ENCODE results near the gene TTLL5. TPM values are rescaled to one million over a fixed set of nuclear protein-coding genes. Genes with fewer than 3 reads are reported as not detected.

The TTLL5 gene
- total and polyA plus RNA-seq, 3 experiments from 2014 or later, result 12.5 to 35.1 (median 33.7) TPM

DNA sequence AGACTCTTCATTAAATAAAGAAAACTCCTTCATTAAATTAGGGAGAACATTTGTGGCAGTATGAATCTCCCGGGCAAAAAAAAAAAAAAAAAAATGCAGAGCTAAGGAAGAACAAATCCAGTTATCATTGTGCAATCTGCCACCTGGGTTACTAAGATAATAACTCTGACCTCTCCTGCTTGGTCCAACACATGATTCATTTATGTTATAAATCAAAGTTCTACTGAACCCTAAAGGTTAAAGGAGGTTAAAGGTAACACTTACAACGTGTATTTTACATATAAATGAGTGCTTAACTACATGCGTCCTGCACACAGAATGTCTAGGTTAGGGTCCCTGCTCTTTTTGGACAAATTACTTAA lies 316.5 kb downstream of the TTLL5 start:
- no peaks in the 10 kb centered on the region for H3K36me3 ChIP-seq (ENCODE audit: insufficient read depth, low read length)
- no peaks in the 10 kb centered on the region for H3K9me3 ChIP-seq (ENCODE audit: low read length)
- Mint-ChIP-seq H3K27ac (peak overlapping the region in 1 of 8 donors; percentile 27), H3K9me3 (no peaks in the 10 kb centered on the region), H3K4me3 (peak overlapping the region in 1 of 7 donors; percentile 15), H3K4me1 (peaks cover 31 to 41% (median 32%) of the 10 kb centered on the region in 3 donors), H3K27me3 (peaks cover 0 to 3% of the 10 kb centered on the region in 2 donors), H3K36me3 (peaks cover 0 to 2% (median 0%) of the 10 kb centered on the region in 3 donors)
- POLR2A ChIA-PET, result no interaction called here
- no peaks in the 10 kb centered on the region for H3K27me3 ChIP-seq (ENCODE audit: insufficient read depth, low read length, poor library complexity, severe bottlenecking)
- no peak for DNase-seq
- H3K27ac ChIP-seq (ENCODE audit: low read depth, low read length), result no peak overlapping the region
- no peak overlapping the region for H3K4me3 ChIP-seq (ENCODE audit: low read length)
- peaks cover 14% of the 10 kb centered on the region for H3K4me1 ChIP-seq (ENCODE audit: insufficient read depth, low read length)
- CTCF ChIA-PET, result interaction anchor here (6.6 kb wide), 1 partner anchor 71 kb away, joined by 81 read pairs; no protein-coding TSS in a partner anchor

DNA sequence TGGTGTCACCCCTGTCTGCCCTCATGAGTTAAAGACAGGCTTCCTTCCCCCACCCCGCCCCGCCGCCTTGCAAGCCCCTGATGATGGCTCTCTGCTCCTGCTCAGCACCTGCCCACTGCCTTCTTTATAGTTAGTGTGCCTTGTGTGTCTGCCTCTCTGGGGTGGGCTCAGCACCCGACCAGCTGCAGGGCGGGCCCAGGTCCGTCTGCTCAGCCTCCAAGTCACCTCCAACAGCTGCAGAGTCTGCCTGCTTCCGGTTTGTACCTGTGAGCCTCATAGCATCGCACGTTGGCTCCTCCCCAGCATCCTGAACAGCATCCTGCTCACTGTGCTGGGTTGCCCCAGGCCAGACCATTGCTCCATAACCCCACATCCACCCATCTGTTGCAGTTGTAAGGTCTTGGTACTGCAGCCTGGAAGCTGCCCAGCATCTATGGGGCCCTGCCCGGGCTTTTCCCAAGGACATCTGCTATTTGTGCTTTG lies 317.2 kb downstream of the TTLL5 start:
- H3K4me3 Mint-ChIP-seq, result peak overlapping the region in 3 of 7 donors; percentile 16 to 76 (median 50)
- no peaks in the 10 kb centered on the region for H3K9me3 ChIP-seq (ENCODE audit: low read length)
- peaks cover 33 to 47% (median 36%) of the 10 kb centered on the region in 3 donors for H3K4me1 Mint-ChIP-seq
- CTCF ChIA-PET, result interaction anchor here (0.7 to 6.6 kb wide), 3 partner anchors 71 to 269 kb away, joined by 3 to 81 read pairs (median 6); no protein-coding TSS in a partner anchor
- peaks cover 0 to 3% of the 10 kb centered on the region in 2 donors for H3K27me3 Mint-ChIP-seq
- H3K36me3 ChIP-seq (ENCODE audit: insufficient read depth, low read length), result no peaks in the 10 kb centered on the region
- H3K27ac Mint-ChIP-seq, result peak overlapping the region in 5 of 8 donors; percentile 19 to 96 (median 40)
- no peak overlapping the region for H3K27ac ChIP-seq (ENCODE audit: low read depth, low read length)
- no peak overlapping the region for H3K4me3 ChIP-seq (ENCODE audit: low read length)
- DNase-seq, result peak in 2 of 5 donors; percentile 6 to 30
- POLR2A ChIA-PET, result no interaction called here
- H3K27me3 ChIP-seq (ENCODE audit: insufficient read depth, low read length, poor library complexity, severe bottlenecking), result no peaks in the 10 kb centered on the region
- peaks cover 0 to 2% (median 0%) of the 10 kb centered on the region in 3 donors for H3K36me3 Mint-ChIP-seq
- no peaks in the 10 kb centered on the region for H3K9me3 Mint-ChIP-seq
- peaks cover 14% of the 10 kb centered on the region for H3K4me1 ChIP-seq (ENCODE audit: insufficient read depth, low read length)

DNA sequence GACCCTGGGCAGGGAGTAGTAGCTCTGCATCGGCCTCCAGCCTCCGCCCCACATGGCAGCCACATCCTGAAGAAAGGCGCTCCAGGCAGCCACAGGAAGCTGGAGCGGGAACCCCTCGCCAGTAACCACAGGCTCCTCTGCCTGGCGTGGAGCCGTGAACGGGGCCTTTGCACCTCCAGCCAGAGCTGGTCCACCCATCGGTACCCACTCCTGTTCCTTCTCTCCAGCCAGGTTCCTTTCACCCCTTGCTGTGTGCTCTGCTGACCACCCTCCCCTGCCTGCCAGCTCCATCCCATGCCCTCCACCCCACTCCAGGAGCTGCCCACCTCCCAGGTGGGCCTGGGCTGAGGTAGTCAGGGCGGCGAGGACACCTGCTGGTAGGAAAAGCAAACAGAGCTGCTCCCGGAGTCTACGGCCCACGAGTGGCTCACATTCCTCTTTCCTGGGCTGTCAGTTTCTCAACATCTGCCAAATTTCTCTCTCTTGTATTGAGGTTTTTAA lies 318.1 kb downstream of the TTLL5 start:
- DNase-seq, result no peak
- no peaks in the 10 kb centered on the region for H3K9me3 ChIP-seq (ENCODE audit: low read length)
- H3K27ac ChIP-seq (ENCODE audit: low read depth, low read length), result no peak overlapping the region
- H3K27me3 Mint-ChIP-seq, result peaks cover 0 to 3% of the 10 kb centered on the region in 2 donors
- H3K27me3 ChIP-seq (ENCODE audit: insufficient read depth, low read length, poor library complexity, severe bottlenecking), result no peaks in the 10 kb centered on the region
- peaks cover 0 to 2% (median 0%) of the 10 kb centered on the region in 3 donors for H3K36me3 Mint-ChIP-seq
- H3K27ac Mint-ChIP-seq, result peak overlapping the region in 2 of 8 donors; percentile 9 to 32
- H3K4me1 Mint-ChIP-seq, result peaks cover 33 to 47% (median 36%) of the 10 kb centered on the region in 3 donors
- H3K4me3 ChIP-seq (ENCODE audit: low read length), result no peak overlapping the region
- POLR2A ChIA-PET, result no interaction called here
- H3K9me3 Mint-ChIP-seq, result no peaks in the 10 kb centered on the region
- H3K4me3 Mint-ChIP-seq, result peak overlapping the region in 4 of 7 donors; percentile 24 to 74 (median 39)
- CTCF ChIA-PET, result interaction anchor here (0.9 to 6.6 kb wide), 4 partner anchors 12 to 402 kb away, joined by 3 to 81 read pairs (median 4); no protein-coding TSS in a partner anchor
- H3K36me3 ChIP-seq (ENCODE audit: insufficient read depth, low read length), result no peaks in the 10 kb centered on the region
- peaks cover 14% of the 10 kb centered on the region for H3K4me1 ChIP-seq (ENCODE audit: insufficient read depth, low read length)

DNA sequence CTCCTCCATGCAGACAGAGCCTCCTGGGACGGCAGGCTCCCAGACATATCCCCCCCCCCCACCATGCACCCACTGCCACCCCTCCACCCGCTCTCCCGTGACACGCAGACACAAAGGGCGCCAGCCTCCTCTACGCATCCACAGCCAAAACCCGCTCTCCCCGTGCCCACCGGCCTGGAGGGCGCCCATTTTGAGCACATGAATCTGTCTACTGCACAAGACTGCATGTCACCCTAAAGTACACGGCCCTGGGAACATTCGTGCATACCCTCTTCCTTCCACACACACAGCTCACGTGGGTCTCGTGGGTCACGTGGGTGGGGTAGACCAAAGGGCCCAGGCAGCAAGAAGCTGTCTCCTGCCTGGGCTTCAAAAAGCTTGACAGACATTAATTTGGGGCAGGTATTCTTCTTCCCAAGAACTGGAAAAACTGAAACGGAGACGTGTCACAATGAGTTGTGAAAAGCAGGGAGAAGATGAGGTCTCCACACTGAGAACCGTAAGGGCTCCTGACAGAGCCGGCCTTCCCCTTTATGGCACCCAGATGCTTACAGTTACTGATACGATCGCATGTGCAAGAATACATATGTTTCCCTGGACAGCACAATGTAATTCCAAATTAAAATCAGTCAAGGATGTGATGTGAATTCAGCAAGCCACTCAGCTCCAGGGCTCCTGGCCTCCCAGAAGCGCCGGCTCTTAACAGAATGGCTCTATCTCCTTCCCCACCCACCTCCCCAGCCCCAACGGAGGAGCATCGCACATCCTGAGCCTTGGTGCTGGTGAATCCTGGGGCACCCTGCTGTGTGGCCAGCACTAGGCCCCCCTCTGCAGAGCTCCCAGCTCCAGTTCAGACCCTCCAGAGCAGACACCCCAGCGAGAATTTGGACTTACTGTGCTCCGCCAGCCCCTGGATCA lies 318.9 kb downstream of the TTLL5 start:
- Mint-ChIP-seq H3K27me3 (peaks cover 0 to 3% of the 10 kb centered on the region in 2 donors), H3K4me1 (peaks cover 33 to 49% (median 36%) of the 10 kb centered on the region in 3 donors), H3K36me3 (peaks cover 0 to 2% (median 0%) of the 10 kb centered on the region in 3 donors), H3K9me3 (no peaks in the 10 kb centered on the region), H3K27ac (peak overlapping the region in 4 of 8 donors; percentile 11 to 63 (median 30)), H3K4me3 (peak overlapping the region in 6 of 7 donors; percentile 4 to 89 (median 39))
- no peaks in the 10 kb centered on the region for H3K9me3 ChIP-seq (ENCODE audit: low read length)
- no peak for DNase-seq
- ChIA-PET CTCF (interaction anchor here (0.9 to 6.6 kb wide), 4 partner anchors 11 to 403 kb away, joined by 3 to 81 read pairs (median 4); no protein-coding TSS in a partner anchor), POLR2A (no interaction called here)
- H3K36me3 ChIP-seq (ENCODE audit: insufficient read depth, low read length), result no peaks in the 10 kb centered on the region
- no peak overlapping the region for H3K27ac ChIP-seq (ENCODE audit: low read depth, low read length)
- no peaks in the 10 kb centered on the region for H3K27me3 ChIP-seq (ENCODE audit: insufficient read depth, low read length, poor library complexity, severe bottlenecking)
- peaks cover 14% of the 10 kb centered on the region for H3K4me1 ChIP-seq (ENCODE audit: insufficient read depth, low read length)
- no peak overlapping the region for H3K4me3 ChIP-seq (ENCODE audit: low read length)

DNA sequence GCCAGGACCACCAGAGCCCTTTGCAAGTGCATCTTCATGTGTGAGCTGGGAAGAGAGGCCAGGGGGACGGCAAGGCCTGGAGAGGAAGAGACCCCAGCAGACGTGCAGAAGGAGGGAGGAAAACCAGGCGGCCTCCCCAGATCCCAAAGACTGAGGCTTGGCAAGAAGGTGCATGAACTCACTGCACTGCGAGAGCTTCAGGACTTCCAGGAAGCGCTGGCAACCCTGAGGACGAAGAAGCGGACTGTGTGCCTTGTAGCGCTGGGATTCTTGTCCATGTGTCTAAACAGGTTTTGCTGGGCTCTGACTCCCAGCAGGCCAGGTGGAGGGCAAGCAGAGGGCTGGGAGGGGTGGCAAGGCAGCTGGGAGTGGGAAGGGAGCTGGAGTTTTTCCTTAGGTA lies 319.8 kb downstream of the TTLL5 start:
- no peak overlapping the region for H3K27ac ChIP-seq (ENCODE audit: low read depth, low read length)
- Mint-ChIP-seq H3K27me3 (peaks cover 0 to 5% of the 10 kb centered on the region in 2 donors), H3K36me3 (peaks cover 0 to 2% (median 0%) of the 10 kb centered on the region in 3 donors), H3K27ac (peak overlapping the region in 7 of 8 donors; percentile 35 to 95 (median 77)), H3K9me3 (no peaks in the 10 kb centered on the region), H3K4me3 (peak overlapping the region; percentile 64 to 95 (median 85)), H3K4me1 (peaks cover 36 to 57% (median 45%) of the 10 kb centered on the region in 3 donors)
- no peak overlapping the region for H3K4me3 ChIP-seq (ENCODE audit: low read length)
- H3K36me3 ChIP-seq (ENCODE audit: insufficient read depth, low read length), result no peaks in the 10 kb centered on the region
- H3K27me3 ChIP-seq (ENCODE audit: insufficient read depth, low read length, poor library complexity, severe bottlenecking), result no peaks in the 10 kb centered on the region
- peaks cover 19% of the 10 kb centered on the region for H3K4me1 ChIP-seq (ENCODE audit: insufficient read depth, low read length)
- POLR2A ChIA-PET, result no interaction called here
- CTCF ChIA-PET, result interaction anchor here (1.0 to 6.6 kb wide), 3 partner anchors 74 to 403 kb away, joined by 3 to 81 read pairs (median 71); no protein-coding TSS in a partner anchor
- DNase-seq, result no peak
- no peaks in the 10 kb centered on the region for H3K9me3 ChIP-seq (ENCODE audit: low read length)

DNA sequence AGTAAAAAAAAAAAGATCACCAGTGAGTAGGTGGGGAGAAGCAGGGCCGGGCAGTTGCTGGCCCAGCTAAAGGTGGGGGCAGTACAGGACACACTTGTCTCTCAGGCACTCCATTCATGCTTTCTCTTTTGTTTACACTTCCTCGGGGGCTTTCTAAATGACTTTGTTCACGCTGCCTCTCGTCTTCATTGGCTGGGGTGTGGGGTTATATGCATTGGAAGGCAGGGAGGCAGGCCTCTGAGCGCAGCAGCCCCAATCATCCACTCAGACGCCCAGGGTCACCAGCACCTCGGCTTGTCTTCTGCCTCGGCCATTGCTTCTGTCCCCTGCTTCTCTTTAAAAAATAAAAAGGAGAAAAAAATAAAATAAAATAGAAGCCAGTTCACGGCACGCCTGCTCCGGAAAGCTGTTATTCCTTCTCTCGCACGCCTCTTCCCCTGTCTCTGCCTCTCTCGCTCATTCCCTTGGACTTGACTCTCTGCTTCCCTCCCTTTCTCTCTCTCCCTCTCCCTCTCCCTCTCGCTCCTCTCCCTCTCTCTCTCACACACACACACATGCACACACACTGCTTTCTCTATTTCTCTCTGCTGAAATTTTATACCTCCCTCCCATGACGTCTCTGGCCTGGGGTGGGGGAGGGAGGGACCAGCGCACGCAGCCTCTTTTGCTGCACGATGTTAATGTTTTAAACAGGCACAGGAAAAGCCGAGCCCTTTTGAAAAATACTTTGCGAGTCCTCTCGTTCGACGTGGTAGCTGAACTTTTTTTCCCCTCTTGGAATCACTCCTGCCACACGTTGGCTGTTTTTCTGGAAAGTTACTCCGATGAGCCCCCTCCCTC lies 320.6 kb downstream of the TTLL5 start, which contains the start of gene TGFB3:
Gene TGFB3 (minus strand): TSS at position 570 of the 840 bp plus-strand sequence. CDS start 1,102 bp downstream, outside the sequence.
- Mint-ChIP-seq H3K4me3 (peak within 1 kb of the TSS; percentile 83 to 95 (median 86)), H3K36me3 (peaks cover 0 to 2% (median 0%) of the 10 kb centered on the region in 3 donors), H3K27ac (peak within 1 kb of the TSS; percentile 77 to 97 (median 88)), H3K9me3 (no peaks in the 10 kb centered on the region), H3K27me3 (peaks cover 0 to 5% of the 10 kb centered on the region in 2 donors), H3K4me1 (peaks cover 42 to 64% (median 53%) of the 10 kb centered on the region in 3 donors)
- Histone ChIP-seq H3K4me3 (ENCODE audit: low read length) (peak within 1 kb of the TSS; percentile 67), H3K27me3 (ENCODE audit: insufficient read depth, low read length, poor library complexity, severe bottlenecking) (no peaks in the 10 kb centered on the region), H3K4me1 (ENCODE audit: insufficient read depth, low read length) (peaks cover 25% of the 10 kb centered on the region), H3K27ac (ENCODE audit: low read depth, low read length) (peak within 1 kb of the TSS; percentile 65), H3K9me3 (ENCODE audit: low read length) (no peaks in the 10 kb centered on the region), H3K36me3 (ENCODE audit: insufficient read depth, low read length) (no peaks in the 10 kb centered on the region)
- peak; percentile 31 to 80 (median 53) for DNase-seq
- ChIA-PET POLR2A (interaction anchor here (0.6 to 2.1 kb wide), 4 partner anchors 40 to 1898 kb away, joined by 3 to 9 read pairs (median 7); partner anchors contain the start of genes ALDH6A1, ERG28 and TTLL5), CTCF (interaction anchor here (0.7 to 6.6 kb wide), 18 partner anchors 9 to 409 kb away, joined by 3 to 81 read pairs (median 4); partner anchors contain the start of gene TTLL5)
